Measurements from ENCODE around the gene ZBTB12.
"Not testable (repeated sequence)": the region's sequence is repeated elsewhere in the genome, so short reads cannot be mapped to it uniquely, and the experiment has no call there.

Gene ZBTB12

GRCh38 chr6:31922942-31923341 is 21.1 kb upstream of the ZBTB12 start:
- no peak for DNase-seq

GRCh38 chr6:31920811-31921210 is 18.9 kb upstream of the ZBTB12 start:
- DNase-seq = no peak

- DNase-seq = no peak
Observed at GRCh38 chr6:31919624-31920303, 17.9 kb upstream of the ZBTB12 start.

GRCh38 chr6:31918069-31918720 is 16.3 kb upstream of the ZBTB12 start:
- no peak for DNase-seq

GRCh38 chr6:31915756-31916155 is 13.9 kb upstream of the ZBTB12 start:
- DNase-seq = no peak

GRCh38 chr6:31915351-31915750 is 13.5 kb upstream of the ZBTB12 start:
- no peak for DNase-seq

- DNase-seq = no peak
Observed at GRCh38 chr6:31911826-31912585, 10.1 kb upstream of the ZBTB12 start.

- DNase-seq = not testable (repeated sequence)
Observed at GRCh38 chr6:31909298-31909697, 7.4 kb upstream of the ZBTB12 start.

GRCh38 chr6:31908791-31909190 is 6.9 kb upstream of the ZBTB12 start:
- no peak for DNase-seq

GRCh38 chr6:31908255-31908654 is 6.4 kb upstream of the ZBTB12 start:
- DNase-seq = not testable (repeated sequence)

GRCh38 chr6:31907158-31907813 is 5.4 kb upstream of the ZBTB12 start:
- no peak for DNase-seq

GRCh38 chr6:31906727-31907126 is 4.8 kb upstream of the ZBTB12 start:
- not testable (repeated sequence) for DNase-seq

- DNase-seq = no peak
Observed at GRCh38 chr6:31906122-31906521, 4.2 kb upstream of the ZBTB12 start.

GRCh38 chr6:31905041-31905440 is 3.2 kb upstream of the ZBTB12 start:
- DNase-seq = no peak

GRCh38 chr6:31903957-31904356 is 2.1 kb upstream of the ZBTB12 start:
- no peak for DNase-seq

- peak in 38 of 51 donors; percentile 20 to 76 (median 53) for DNase-seq
Observed at GRCh38 chr6:31901415-31901952, 402 bp downstream of the ZBTB12 start.

GRCh38 chr6:31900917-31901414 is 920 bp downstream of the ZBTB12 start:
- peak in 15 of 51 donors; percentile 14 to 53 (median 45) for DNase-seq

GRCh38 chr6:31899882-31900722 is 1.8 kb downstream of the ZBTB12 start:
- DNase-seq = peak in 1 of 51 donors; percentile 20

- DNase-seq = peak in 1 of 51 donors; percentile 12
Observed at GRCh38 chr6:31899215-31899614, 2.7 kb downstream of the ZBTB12 start.

- DNase-seq = peak in 9 of 51 donors; percentile 8 to 79 (median 23)
Observed at GRCh38 chr6:31898383-31899011, 3.4 kb downstream of the ZBTB12 start.

Data from hypothalamus (tissue), 51 donors.